DOHH2 (cell line): ENCODE results near the gene BAMBI.

Experiments used
- EZH2phosphoT487 ChIP-seq: fragments of 200-600 bp; sonication (generic); IDR thresholded peaks from 2 replicates; pipeline ENCODE4 v1.6.1; 2017; ENCODE audit warnings: borderline replicate concordance, mild to moderate bottlenecking, antibody characterized with exemption, low read length, moderate library complexity, mixed read lengths
- TF ChIP-seq, protein P1 (sequence below): fragments of 200-600 bp; sonication (generic); IDR thresholded peaks from one replicate; pipeline ENCODE4 v1.5.1; 2014; ENCODE audit warnings: antibody characterized with exemption, mild to moderate bottlenecking, low read depth, low read length; ENCODE audit not compliant: poor library complexity, severe bottlenecking

DNA sequence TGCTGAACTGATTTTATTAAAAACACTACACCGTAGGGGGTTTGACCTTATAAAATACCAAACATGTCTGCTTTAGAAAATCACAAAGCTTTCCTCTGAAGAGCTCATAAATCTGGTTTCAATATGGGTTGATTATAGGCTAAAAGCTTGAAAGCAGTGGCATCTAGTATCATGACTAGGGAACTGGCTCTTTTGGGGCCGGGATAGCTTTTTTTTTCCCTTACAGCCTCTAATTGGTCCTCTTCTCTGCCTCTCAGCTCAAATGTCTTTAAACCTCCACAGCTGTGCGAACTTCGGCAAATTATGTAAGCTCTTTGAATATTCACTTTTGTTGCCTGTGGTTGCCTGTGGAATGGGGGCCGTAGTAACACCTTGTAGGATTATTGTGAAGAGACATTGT, 8.4 kb downstream of the BAMBI start:
- TF ChIP-seq, protein P1, sequence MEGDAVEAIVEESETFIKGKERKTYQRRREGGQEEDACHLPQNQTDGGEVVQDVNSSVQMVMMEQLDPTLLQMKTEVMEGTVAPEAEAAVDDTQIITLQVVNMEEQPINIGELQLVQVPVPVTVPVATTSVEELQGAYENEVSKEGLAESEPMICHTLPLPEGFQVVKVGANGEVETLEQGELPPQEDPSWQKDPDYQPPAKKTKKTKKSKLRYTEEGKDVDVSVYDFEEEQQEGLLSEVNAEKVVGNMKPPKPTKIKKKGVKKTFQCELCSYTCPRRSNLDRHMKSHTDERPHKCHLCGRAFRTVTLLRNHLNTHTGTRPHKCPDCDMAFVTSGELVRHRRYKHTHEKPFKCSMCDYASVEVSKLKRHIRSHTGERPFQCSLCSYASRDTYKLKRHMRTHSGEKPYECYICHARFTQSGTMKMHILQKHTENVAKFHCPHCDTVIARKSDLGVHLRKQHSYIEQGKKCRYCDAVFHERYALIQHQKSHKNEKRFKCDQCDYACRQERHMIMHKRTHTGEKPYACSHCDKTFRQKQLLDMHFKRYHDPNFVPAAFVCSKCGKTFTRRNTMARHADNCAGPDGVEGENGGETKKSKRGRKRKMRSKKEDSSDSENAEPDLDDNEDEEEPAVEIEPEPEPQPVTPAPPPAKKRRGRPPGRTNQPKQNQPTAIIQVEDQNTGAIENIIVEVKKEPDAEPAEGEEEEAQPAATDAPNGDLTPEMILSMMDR, result no peak
- TF ChIP-seq EZH2phosphoT487, result no peak
